Uterus (tissue), 4 donors: ENCODE results near the gene CACHD1. TPM values are rescaled to one million over a fixed set of nuclear protein-coding genes. Genes with fewer than 3 reads are reported as not detected.
"Not testable (repeated sequence)": the region's sequence is repeated elsewhere in the genome, so short reads cannot be mapped to it uniquely, and the experiment has no call there.

Experiments
- DNase-seq, 2 donors: peaks; one replicate each; pipeline ENCODE4 v3.0.0-alpha.2; 2019 to 2020
- H3K27ac ChIP-seq, 2 donors: fragments of 200-600 bp; sonication (generic); 1 replicate in 1 of 2; 2 replicates in 1 of 2; pipeline ENCODE4 v1.5.1; 2016 to 2018
- H3K27me3 ChIP-seq, 2 donors: fragments of 200-600 bp; sonication (generic); one replicate each; pipeline ENCODE4 v1.5.1; 2018 to 2019; ENCODE audit warnings: control low read depth in 1 of 2
- H3K36me3 ChIP-seq, 2 donors: fragments of 200-600 bp; sonication (generic); one replicate each; pipeline ENCODE4 v1.5.1; 2019; ENCODE audit warnings: control low read depth in 1 of 2
- H3K4me1 ChIP-seq, 2 donors: fragments of 200-600 bp; sonication (generic); one replicate each; pipeline ENCODE4 v1.5.1; 2018 to 2019; ENCODE audit warnings: control low read depth in 1 of 2
- H3K4me3 ChIP-seq, 2 donors: fragments of 200-600 bp; sonication (generic); 1 replicate in 1 of 2; 2 replicates in 1 of 2; pipeline ENCODE4 v1.5.1; 2018 to 2019; ENCODE audit warnings: mild to moderate bottlenecking in 1 of 2
- H3K9me3 ChIP-seq, 2 donors: fragments of 200-600 bp; sonication (generic); one replicate each; pipeline ENCODE4 v1.5.1; 2019; ENCODE audit warnings: control low read depth in 1 of 2
- CTCF ChIP-seq, 4 experiments: fragments of 200-600 bp in 2 of 4; fragments of 450-650 bp in 2 of 4; sonication (generic) in 2 of 4; IDR thresholded peaks; one replicate each; pipeline ENCODE4 v1.5.1; 2016 to 2019; ENCODE audit warnings: antibody characterized with exemption in 4 of 4, mild to moderate bottlenecking in 2 of 4, moderate library complexity in 1 of 4
- POLR2A ChIP-seq, 2 donors: fragments of 450-650 bp; IDR thresholded peaks; one replicate each; pipeline ENCODE4 v1.6.1; 2016; ENCODE audit warnings: antibody characterized with exemption in 2 of 2, mild to moderate bottlenecking in 1 of 2, moderate library complexity in 1 of 2
- intact Hi-C: fragments of 100-400 bp; cut with DNase I; formaldehyde crosslinking; loops from one replicate; pipeline ENCODE4 v1.15.1; 2023; ENCODE audit warnings: low total_unique reads
- total RNA-seq, 4 donors: library from RNA; depleted of rRNA in 3 of 4; stranded (reverse); fragments of >200 nt in 3 of 4; gene quantifications; one replicate each; pipeline versions ENCODE4 v1.1.0 to v1.2.4, GENCODE V29; 2014 to 2023
- donor health status: DM: yes; HTN: yes; CAD: no.

CACHD1 gene
- total RNA-seq, 4 donors from 2014 or later = 19.2 to 39.9 (median 28.8) TPM

DNA sequence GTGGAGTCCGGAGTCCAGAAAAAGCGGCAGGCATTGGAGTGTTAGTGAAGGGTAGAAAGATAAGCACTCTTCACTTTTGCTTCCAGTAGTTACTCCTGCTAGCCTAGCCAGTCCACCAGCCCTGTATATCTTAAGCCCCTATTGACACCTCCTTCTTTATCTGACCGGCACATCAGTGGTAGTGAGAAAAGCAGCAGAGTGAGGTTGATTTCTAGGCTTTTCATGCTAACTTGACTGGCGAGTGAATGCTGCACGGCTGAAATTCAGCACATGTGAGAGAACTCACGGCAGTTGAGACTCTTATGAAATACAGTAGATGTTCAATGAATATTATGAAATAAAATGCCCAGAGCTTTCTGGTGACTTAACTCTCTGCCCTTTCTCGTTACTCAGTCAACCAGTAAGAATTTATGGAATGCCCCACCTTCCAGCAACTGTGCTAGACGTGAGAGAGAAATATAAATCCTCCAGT is 128.2 kb downstream of the CACHD1 start:
- peaks cover 4 to 10% of the 10 kb centered on the region in 2 donors for H3K4me1 ChIP-seq
- intact Hi-C loops = no loop called here
- no peaks in the 10 kb centered on the region for H3K9me3 ChIP-seq
- DNase-seq = no peak
- H3K27me3 ChIP-seq = no peaks in the 10 kb centered on the region
- no peak overlapping the region for H3K27ac ChIP-seq
- no peak overlapping the region for H3K4me3 ChIP-seq
- TF ChIP-seq CTCF (IDR thresholded peaks at IDR 0.05) (no peak), POLR2A (IDR thresholded peaks at IDR 0.05) (no peak)
- no peaks in the 10 kb centered on the region for H3K36me3 ChIP-seq

- no peak for DNase-seq
- H3K36me3 ChIP-seq = no peaks in the 10 kb centered on the region
- no peak overlapping the region for H3K27ac ChIP-seq
- H3K4me3 ChIP-seq = no peak overlapping the region
- H3K9me3 ChIP-seq = no peaks in the 10 kb centered on the region
- intact Hi-C loops = no loop called here
- TF ChIP-seq POLR2A (IDR thresholded peaks at IDR 0.05) (no peak), CTCF (IDR thresholded peaks at IDR 0.05) (no peak)
- peaks cover 4 to 10% of the 10 kb centered on the region in 2 donors for H3K4me1 ChIP-seq
- no peaks in the 10 kb centered on the region for H3K27me3 ChIP-seq
Measured at GRCh38 chr1:64599242-64599641, 129.3 kb downstream of the CACHD1 start.

DNA sequence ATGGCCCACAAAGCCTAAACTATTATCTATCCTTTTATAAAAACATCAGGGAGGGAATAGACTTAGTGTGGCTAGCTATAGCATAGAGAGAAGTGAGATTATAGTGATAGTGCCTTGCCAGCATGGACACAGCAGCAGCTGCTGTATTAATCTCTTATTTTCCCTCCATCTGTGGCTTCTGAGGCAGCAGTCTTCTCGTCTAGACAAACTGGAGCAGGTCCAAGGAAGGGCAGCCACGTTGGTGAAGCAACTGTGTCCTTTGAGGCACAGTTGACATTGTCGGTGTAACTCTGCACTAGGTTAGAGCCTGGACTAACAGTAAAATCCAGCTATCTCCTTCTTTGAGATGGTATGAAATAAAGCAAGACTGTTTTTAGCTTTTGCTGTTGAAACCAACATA is 131.3 kb downstream of the CACHD1 start:
- Histone ChIP-seq H3K9me3 (no peaks in the 10 kb centered on the region), H3K4me3 (no peak overlapping the region), H3K27ac (no peak overlapping the region), H3K36me3 (no peaks in the 10 kb centered on the region), H3K27me3 (no peaks in the 10 kb centered on the region), H3K4me1 (peaks cover 4 to 8% of the 10 kb centered on the region in 2 donors)
- intact Hi-C loops = no loop called here
- no peak for DNase-seq
- TF ChIP-seq CTCF (IDR thresholded peaks at IDR 0.05) (no peak), POLR2A (IDR thresholded peaks at IDR 0.05) (no peak)

- DNase-seq = no peak
- Histone ChIP-seq H3K27me3 (no peaks in the 10 kb centered on the region), H3K9me3 (no peaks in the 10 kb centered on the region), H3K36me3 (no peaks in the 10 kb centered on the region), H3K4me1 (no peaks in the 10 kb centered on the region), H3K4me3 (no peak overlapping the region), H3K27ac (no peak overlapping the region)
- TF ChIP-seq CTCF (IDR thresholded peaks at IDR 0.05) = no peak
- no peak for TF ChIP-seq POLR2A (IDR thresholded peaks at IDR 0.05)
- intact Hi-C loops = no loop called here
Measured at GRCh38 chr1:64608005-64608650, 138.2 kb downstream of the CACHD1 start.

DNA sequence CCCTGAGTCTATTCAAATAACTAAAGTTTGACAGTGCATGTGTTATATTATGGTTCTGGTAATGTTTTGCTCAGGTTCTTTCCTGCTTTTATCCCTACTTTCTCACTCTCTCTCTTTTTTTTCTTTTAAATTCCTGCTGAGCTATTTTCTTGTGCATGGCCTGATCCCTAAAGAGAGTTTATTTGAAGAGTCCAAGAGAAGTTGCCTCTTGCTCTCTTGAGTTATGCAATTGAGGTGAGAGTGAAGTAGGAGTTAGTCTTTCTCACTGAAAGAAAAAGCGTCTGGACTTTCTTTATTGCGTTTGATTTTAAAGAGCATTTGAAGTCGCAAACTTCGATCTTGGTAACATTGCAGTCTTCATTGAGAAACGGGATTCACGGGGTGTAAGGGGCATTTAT is 138.7 kb downstream of the CACHD1 start:
- H3K27me3 ChIP-seq = no peaks in the 10 kb centered on the region
- H3K4me1 ChIP-seq = no peaks in the 10 kb centered on the region
- no peak overlapping the region for H3K4me3 ChIP-seq
- no peak overlapping the region for H3K27ac ChIP-seq
- TF ChIP-seq CTCF (IDR thresholded peaks at IDR 0.05) (no peak), POLR2A (IDR thresholded peaks at IDR 0.05) (no peak)
- intact Hi-C loops = no loop called here
- DNase-seq = no peak
- no peaks in the 10 kb centered on the region for H3K36me3 ChIP-seq
- no peaks in the 10 kb centered on the region for H3K9me3 ChIP-seq

DNA sequence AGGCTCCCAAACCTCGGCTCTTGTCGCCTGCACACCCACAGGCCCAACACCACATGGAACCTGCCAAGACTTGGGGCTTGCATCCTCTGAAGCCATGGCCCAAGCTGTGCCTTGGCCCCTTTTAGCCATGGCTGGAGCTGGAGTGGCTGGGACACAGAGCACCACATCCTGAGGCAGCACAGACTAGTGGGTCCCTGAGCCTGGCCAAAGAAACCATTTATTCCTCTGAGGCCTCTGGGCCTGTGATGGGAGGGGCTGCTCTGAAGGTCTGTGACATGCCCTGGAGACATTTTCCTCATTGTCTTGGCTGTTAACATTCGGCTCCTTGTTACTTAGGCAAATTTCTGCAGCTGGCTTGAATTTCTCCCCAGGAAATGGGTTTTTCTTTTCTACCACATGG is 141.0 kb downstream of the CACHD1 start:
- H3K36me3 ChIP-seq, DNase-seq, intact Hi-C loops, H3K27me3 ChIP-seq, H3K4me3 ChIP-seq, H3K4me1 ChIP-seq, H3K9me3 ChIP-seq, H3K27ac ChIP-seq: not testable (repeated sequence)
